Smooth muscle cell (in vitro differentiated cells): ENCODE data around the gene IL20. TPM values are rescaled to one million over a fixed set of nuclear protein-coding genes. Genes with fewer than 3 reads are reported as not detected.

ENCODE experiments used
- DNase-seq: peaks from one replicate; lab custom pipeline; 2025; ENCODE audit not compliant: unreplicated experiment; lab: John Stamatoyannopoulos, UW
- H2AFZ ChIP-seq: fragments of 200-600 bp; sonication (generic); 2 replicates; pipeline ENCODE4 v1.6.0; 2016; ENCODE audit warnings: antibody characterized with exemption, low read depth, mild to moderate bottlenecking
- H3F3A ChIP-seq: fragments of 200-600 bp; sonication (generic); 2 replicates; pipeline ENCODE4 v1.6.0; 2017; ENCODE audit warnings: antibody characterized with exemption, low read depth
- H3K27ac ChIP-seq: fragments of 200-600 bp; sonication (generic); 2 replicates; pipeline ENCODE4 v1.5.1; 2016; ENCODE audit warnings: low read depth, mild to moderate bottlenecking
- H3K27me3 ChIP-seq: fragments of 200-600 bp; sonication (generic); 2 replicates; pipeline ENCODE4 v1.6.1; 2016; ENCODE audit warnings: low read depth, mild to moderate bottlenecking
- H3K36me3 ChIP-seq: fragments of 200-600 bp; sonication (generic); 2 replicates; pipeline ENCODE4 v1.5.1; 2016; ENCODE audit warnings: low read depth
- H3K4me1 ChIP-seq: fragments of 200-600 bp; sonication (generic); 2 replicates; pipeline ENCODE4 v1.5.1; 2016; ENCODE audit warnings: low read depth
- H3K4me2 ChIP-seq: fragments of 200-600 bp; sonication (generic); 2 replicates; pipeline ENCODE4 v1.6.0; 2016; ENCODE audit warnings: mild to moderate bottlenecking
- H3K4me3 ChIP-seq: fragments of 200-600 bp; sonication (generic); 2 replicates; pipeline ENCODE4 v1.5.1; 2016; ENCODE audit warnings: mild to moderate bottlenecking
- H3K79me2 ChIP-seq: fragments of 200-600 bp; sonication (generic); 2 replicates; pipeline ENCODE4 v1.6.0; 2016; ENCODE audit warnings: low read depth, mild to moderate bottlenecking
- H3K9ac ChIP-seq: fragments of 200-600 bp; sonication (generic); 2 replicates; pipeline ENCODE4 v1.6.0; 2016; ENCODE audit warnings: low read depth
- H3K9me3 ChIP-seq: fragments of 200-600 bp; sonication (generic); replicated peaks from 2 replicates; pipeline ENCODE4 v1.5.1; 2016; ENCODE audit warnings: low read depth
- H4K20me1 ChIP-seq: fragments of 200-600 bp; sonication (generic); 2 replicates; pipeline ENCODE4 v1.6.0; 2016; ENCODE audit warnings: low read depth
- WGBS: methylation state at CpG from one replicate; pipeline ENCODE4 v1.1.7; 2016; ENCODE audit warnings: low lambda C conversion rate; 5-methylcytosine and 5-hydroxymethylcytosine counted together
- polyA plus RNA-seq: library from polyadenylated mRNA; unstranded; fragments of >200 nt; fragmentation: Nextera tagmentation; extraction: Ambion mirVana; gene quantifications from 2 replicates; pipeline ENCODE4 v1.2.1, GENCODE V29; 2016
- total RNA-seq: library from RNA; depleted of rRNA; stranded (reverse); fragments of >200 nt; gene quantifications from 2 replicates; pipeline ENCODE4 v1.2.3, GENCODE V29; 2014
- TF ChIP-seq, protein P1 (sequence below): fragments of 200-600 bp; sonication (generic); IDR thresholded peaks from 2 replicates; pipeline ENCODE4 v1.5.1; 2017; ENCODE audit warnings: borderline replicate concordance, mild to moderate bottlenecking, antibody characterized with exemption; ENCODE audit not compliant: insufficient read depth, poor library complexity, severe bottlenecking

IL20 gene
- total and polyA plus RNA-seq, 2 experiments from 2014 or later, result not detected

DNA sequence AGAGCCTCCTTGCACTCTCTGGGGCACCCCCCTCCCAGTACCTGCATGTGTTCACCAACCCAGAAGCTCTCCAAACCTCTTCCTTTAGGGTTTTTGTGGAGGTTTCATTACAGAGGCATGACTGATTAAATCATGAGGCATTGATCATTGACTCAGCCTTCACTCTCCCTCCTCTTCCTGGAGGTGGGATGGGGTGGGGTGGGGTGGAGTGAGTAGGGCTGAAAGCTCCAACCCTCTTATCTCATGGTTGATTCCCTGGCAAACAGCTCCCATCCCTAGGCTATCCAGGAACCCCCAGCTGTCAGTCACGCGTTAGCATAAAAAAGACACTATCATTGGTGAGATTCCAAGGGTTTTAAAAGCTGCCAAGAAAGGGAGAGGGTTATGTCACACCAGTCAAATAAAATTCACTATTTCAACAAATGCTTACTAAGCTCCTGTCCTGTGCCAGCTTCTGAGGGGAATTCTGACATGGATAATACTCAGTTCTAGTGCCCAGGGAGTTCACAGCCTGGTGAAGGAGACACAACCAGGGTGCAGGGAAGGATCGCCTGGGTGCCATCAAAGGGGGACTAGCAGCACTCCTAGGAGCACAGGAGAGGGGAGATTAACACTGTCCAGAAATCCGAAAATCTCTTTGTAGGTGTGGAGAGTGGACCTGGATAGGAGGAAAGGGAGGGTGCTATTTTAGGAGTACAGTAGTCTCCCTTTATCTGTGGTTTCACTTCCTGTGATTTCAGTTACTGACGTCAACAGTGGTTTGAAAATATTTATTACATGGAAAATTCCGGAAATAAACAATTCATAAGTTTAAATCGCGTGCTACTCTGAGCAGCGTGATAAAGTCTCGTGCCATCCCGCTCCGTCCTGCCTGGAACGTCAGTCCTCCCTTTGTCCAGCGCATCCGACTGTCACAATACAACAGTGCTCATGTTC, 25.0 kb downstream of the IL20 start:
- 32% methylated on average over 15 of the region's 15 CpGs for WGBS
- Histone ChIP-seq H3K4me1 (peaks cover 2% of the 10 kb centered on the region), H3K36me3 (no peaks in the 10 kb centered on the region), H3K9me3 (no peaks in the 10 kb centered on the region), H3K9ac (peak overlapping the region; percentile 79), H3K27me3 (no peaks in the 10 kb centered on the region), H3K4me2 (peak overlapping the region; percentile 72), H4K20me1 (no peaks in the 10 kb centered on the region), H3K27ac (peak overlapping the region; percentile 89), H3F3A (no peaks in the 10 kb centered on the region), H3K79me2 (no peaks in the 10 kb centered on the region), H3K4me3 (no peak overlapping the region), H2AFZ (no peak overlapping the region)
- no peak for DNase-seq
- TF ChIP-seq, protein P1, sequence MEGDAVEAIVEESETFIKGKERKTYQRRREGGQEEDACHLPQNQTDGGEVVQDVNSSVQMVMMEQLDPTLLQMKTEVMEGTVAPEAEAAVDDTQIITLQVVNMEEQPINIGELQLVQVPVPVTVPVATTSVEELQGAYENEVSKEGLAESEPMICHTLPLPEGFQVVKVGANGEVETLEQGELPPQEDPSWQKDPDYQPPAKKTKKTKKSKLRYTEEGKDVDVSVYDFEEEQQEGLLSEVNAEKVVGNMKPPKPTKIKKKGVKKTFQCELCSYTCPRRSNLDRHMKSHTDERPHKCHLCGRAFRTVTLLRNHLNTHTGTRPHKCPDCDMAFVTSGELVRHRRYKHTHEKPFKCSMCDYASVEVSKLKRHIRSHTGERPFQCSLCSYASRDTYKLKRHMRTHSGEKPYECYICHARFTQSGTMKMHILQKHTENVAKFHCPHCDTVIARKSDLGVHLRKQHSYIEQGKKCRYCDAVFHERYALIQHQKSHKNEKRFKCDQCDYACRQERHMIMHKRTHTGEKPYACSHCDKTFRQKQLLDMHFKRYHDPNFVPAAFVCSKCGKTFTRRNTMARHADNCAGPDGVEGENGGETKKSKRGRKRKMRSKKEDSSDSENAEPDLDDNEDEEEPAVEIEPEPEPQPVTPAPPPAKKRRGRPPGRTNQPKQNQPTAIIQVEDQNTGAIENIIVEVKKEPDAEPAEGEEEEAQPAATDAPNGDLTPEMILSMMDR, result no peak

DNA sequence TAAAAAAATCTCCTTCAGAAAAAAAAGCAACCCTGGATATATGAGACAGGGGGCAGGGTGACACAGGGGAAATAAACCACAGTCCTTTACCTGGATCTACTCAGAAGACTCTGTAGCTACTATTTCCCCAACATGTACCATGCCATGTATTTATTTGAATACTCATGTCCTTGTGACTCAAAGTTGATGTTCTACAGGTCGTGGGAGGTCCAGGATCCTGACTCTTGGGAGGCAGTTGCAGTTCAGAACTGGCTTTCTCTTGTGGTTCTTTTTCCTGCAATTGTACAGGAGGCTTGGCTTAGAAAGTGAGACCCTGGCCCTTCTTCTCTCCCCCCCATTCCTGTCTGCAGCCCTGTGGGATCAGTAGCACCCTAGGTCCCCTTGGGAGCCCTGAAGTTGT, 26.0 kb downstream of the IL20 start:
- Histone ChIP-seq H4K20me1 (no peaks in the 10 kb centered on the region), H3F3A (no peaks in the 10 kb centered on the region), H2AFZ (no peak overlapping the region), H3K4me1 (peaks cover 6% of the 10 kb centered on the region), H3K4me3 (no peak overlapping the region), H3K9me3 (no peaks in the 10 kb centered on the region), H3K4me2 (peak overlapping the region; percentile 72), H3K27me3 (no peaks in the 10 kb centered on the region), H3K9ac (peak overlapping the region; percentile 57), H3K36me3 (no peaks in the 10 kb centered on the region), H3K27ac (peak overlapping the region; percentile 89), H3K79me2 (no peaks in the 10 kb centered on the region)
- TF ChIP-seq, protein P1, result no peak
- WGBS, result 74% methylated on average over 1 of the region's 1 CpG
- no peak for DNase-seq

GRCh38 chr1:206892351-206892984, 27.0 kb downstream of the IL20 start:
- no peak overlapping the region for H3K4me2 ChIP-seq
- no peak for DNase-seq
- 64% methylated on average over 3 of the region's 3 CpGs for WGBS
- peak overlapping the region; percentile 57 for H3K9ac ChIP-seq
- H3K9me3 ChIP-seq, result no peaks in the 10 kb centered on the region
- H3K4me1 ChIP-seq, result peaks cover 8% of the 10 kb centered on the region
- H3F3A ChIP-seq, result no peaks in the 10 kb centered on the region
- H4K20me1 ChIP-seq, result no peaks in the 10 kb centered on the region
- TF ChIP-seq, protein P1, result no peak
- H3K4me3 ChIP-seq, result no peak overlapping the region
- no peaks in the 10 kb centered on the region for H3K79me2 ChIP-seq
- H3K27ac ChIP-seq, result peak overlapping the region; percentile 61
- no peaks in the 10 kb centered on the region for H3K36me3 ChIP-seq
- no peaks in the 10 kb centered on the region for H3K27me3 ChIP-seq
- no peak overlapping the region for H2AFZ ChIP-seq
